ES-I3 (cell line): Measurements from ENCODE around the gene SDS.

ENCODE experiments used
- H3K36me3 ChIP-seq: 2 replicates; pipeline ENCODE4 v1.6.1; 2013; ENCODE audit warnings: mild to moderate bottlenecking, low read length, control low read depth, moderate library complexity; ENCODE audit not compliant: insufficient read depth
- H3K4me1 ChIP-seq: 2 replicates; pipeline ENCODE4 v1.6.1; 2013; ENCODE audit warnings: mild to moderate bottlenecking, control low read depth, low read length; ENCODE audit not compliant: insufficient read depth
- H3K9ac ChIP-seq: 2 replicates; pipeline ENCODE4 v1.6.1; 2013; ENCODE audit warnings: low read depth, mild to moderate bottlenecking, low read length, moderate library complexity
- H3K9me3 ChIP-seq: 2 replicates; pipeline ENCODE4 v1.6.1; 2013; ENCODE audit warnings: mild to moderate bottlenecking, low read length, moderate library complexity; ENCODE audit not compliant: control insufficient read depth, insufficient read depth

The SDS gene

GRCh38 chr12:113398346-113399290, 5.1 kb downstream of the SDS start:
- Histone ChIP-seq H3K9ac (no peak overlapping the region), H3K36me3 (no peaks in the 10 kb centered on the region), H3K4me1 (no peaks in the 10 kb centered on the region; the same call in 1 of the 2 replicates), H3K9me3 (no peaks in the 10 kb centered on the region)

DNA sequence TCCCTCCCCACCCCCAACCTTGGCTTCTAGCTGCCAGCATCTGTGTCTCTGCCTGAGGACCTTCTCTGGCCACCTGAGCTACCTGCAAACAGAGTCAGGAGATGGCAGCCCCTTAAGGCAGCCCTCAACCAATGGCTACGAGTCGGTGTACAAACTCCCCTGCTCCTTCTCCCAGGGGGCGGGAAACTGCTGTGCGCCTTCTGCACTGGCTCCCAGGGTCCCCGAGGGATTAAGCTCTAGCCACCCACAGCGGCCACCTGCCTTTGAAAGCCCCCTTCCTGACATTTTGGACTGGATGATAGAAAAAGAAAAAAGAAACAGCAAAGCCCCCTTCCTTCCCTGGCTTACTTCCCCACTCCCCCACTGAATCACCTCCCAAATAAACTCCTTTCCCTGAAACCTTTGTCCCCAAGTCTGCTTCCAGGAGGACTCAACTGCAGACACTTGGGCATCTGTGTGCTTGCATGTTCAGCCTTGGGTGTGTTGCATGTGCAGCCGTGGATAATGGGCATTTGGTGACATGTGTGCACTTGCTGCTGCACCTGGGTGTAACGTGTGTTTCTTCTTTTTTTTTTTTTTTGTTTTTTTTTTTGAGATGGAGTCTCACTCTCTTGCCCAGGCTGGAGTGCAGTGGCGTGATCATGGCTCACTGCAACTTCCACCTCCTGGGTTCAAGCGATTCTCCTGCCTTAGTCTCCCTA, 6.0 kb downstream of the SDS start:
- Histone ChIP-seq H3K4me1 (no peaks in the 10 kb centered on the region; the same call in 1 of the 2 replicates), H3K9me3 (no peaks in the 10 kb centered on the region), H3K36me3 (no peaks in the 10 kb centered on the region), H3K9ac (no peak overlapping the region)

GRCh38 chr12:113396828-113397496, 6.7 kb downstream of the SDS start:
- Histone ChIP-seq H3K9me3 (no peaks in the 10 kb centered on the region), H3K4me1 (no peaks in the 10 kb centered on the region; the same call in 1 of the 2 replicates), H3K9ac (no peak overlapping the region), H3K36me3 (no peaks in the 10 kb centered on the region)

- H3K36me3 ChIP-seq = no peaks in the 10 kb centered on the region
- no peaks in the 10 kb centered on the region; the same call in 1 of the 2 replicates for H3K4me1 ChIP-seq
- no peaks in the 10 kb centered on the region for H3K9me3 ChIP-seq
- no peak overlapping the region for H3K9ac ChIP-seq
Observed at GRCh38 chr12:113396200-113396599, 7.5 kb downstream of the SDS start.

DNA sequence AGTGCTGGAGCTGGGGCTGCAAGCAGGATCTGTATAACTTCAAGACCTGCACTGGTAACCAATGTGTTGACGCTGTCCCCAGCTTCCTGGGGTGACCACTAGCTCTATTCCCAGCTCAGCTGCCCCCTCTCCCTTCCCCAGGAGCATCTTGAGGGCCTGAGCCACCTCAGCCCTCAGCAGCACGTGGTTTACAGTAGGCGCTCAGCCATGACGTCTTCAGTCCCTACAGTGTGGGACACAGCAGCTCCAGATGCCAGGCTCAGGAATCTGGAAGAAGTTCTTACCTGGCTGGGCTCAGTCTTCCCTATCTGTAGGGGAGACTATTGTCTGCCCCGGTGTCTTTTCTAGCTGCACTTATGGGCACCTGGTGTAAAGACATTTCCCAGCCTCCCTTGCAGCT, 8.6 kb downstream of the SDS start:
- no peaks in the 10 kb centered on the region; the same call in 1 of the 2 replicates for H3K4me1 ChIP-seq
- H3K9ac ChIP-seq = no peak overlapping the region
- no peaks in the 10 kb centered on the region for H3K36me3 ChIP-seq
- no peaks in the 10 kb centered on the region for H3K9me3 ChIP-seq

GRCh38 chr12:113393749-113394148, 9.9 kb downstream of the SDS start:
- H3K4me1 ChIP-seq = no peaks in the 10 kb centered on the region; the same call in 1 of the 2 replicates
- no peak overlapping the region for H3K9ac ChIP-seq
- no peaks in the 10 kb centered on the region for H3K36me3 ChIP-seq
- no peaks in the 10 kb centered on the region for H3K9me3 ChIP-seq

DNA sequence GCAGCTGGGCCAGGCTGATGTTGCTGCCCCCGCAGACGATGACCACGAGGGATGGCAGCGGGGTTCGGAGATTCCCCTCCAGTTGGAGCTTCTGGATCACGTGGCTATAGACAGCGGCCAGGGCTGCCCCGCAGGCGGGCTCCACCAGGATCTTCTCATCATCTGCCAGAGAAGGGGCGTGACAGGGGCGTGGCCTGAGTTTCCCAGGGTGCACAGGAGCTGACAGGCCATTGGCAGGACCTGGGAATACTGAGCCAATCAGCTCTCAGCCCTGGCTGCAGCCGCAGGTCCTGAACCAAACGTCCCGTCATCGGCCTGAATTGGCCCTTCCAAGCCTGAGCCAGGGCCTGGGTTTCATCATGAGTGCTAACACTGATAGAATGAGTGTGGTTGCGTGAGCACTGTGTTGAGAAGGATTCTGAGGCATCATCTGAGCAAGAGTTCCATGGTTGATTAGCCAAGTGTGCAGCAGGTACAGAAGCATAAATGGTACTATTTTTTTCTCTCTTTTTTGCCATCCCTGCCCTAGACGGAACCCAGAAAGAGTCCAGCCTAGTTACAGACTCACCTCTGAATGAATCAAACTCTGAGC, 10.6 kb downstream of the SDS start:
- H3K9ac ChIP-seq = no peak overlapping the region
- H3K36me3 ChIP-seq = no peaks in the 10 kb centered on the region
- no peaks in the 10 kb centered on the region for H3K9me3 ChIP-seq
- H3K4me1 ChIP-seq = no peaks in the 10 kb centered on the region; the same call in 1 of the 2 replicates

DNA sequence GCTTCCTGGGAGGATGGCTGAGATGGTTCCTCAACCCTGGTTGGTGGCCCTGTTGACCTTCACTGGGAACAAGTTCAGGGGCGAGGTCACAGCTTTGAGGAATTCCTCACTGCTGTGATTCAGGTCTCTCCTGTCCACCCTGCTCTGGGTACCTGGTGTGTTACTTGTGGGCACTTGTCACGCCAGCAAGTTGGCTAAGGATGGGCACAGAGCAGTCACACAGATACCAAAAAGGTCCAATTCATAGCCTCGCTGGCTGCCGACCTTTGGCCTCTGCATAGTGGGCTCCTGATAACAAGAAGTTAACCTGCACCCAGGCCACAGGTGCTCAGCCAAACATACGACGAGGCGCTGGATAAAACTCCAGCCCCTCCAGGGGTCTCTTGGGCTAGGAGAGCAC, 11.2 kb downstream of the SDS start:
- Histone ChIP-seq H3K9ac (no peak overlapping the region), H3K4me1 (no peaks in the 10 kb centered on the region; the same call in 1 of the 2 replicates), H3K9me3 (no peaks in the 10 kb centered on the region), H3K36me3 (no peaks in the 10 kb centered on the region)

DNA sequence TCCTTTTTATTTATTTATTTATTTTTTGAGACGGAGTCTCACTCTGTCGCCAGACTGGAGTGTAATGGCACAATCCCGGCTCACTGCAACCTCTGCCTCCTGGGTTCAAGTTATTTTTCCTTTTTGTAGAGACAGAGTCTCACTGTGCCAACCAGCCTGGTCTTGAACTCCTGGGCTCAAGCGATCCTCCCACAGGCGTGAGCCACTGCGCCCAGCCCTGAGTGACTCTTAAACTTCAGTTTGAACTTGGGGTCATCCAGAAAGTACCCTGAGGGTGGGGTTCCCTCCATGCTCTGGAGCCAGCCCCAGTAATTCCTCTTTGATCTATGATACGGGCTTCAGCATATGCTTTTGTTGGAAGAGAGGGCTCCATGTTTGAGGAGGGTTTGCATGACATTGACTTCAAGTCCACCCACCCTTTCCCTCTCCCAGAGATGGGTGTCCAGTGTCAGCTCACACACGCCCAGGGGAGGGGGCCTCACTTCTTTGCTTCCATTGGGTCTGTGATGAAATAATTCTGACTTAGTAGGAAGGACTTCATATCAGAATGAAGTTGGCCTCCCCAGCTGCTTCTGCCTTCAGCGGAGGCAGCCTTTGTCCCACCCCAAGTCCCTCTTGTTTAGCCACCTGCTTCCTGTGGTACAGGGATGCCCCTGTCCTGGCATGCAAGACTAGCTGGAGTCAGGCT, 11.9 kb downstream of the SDS start:
- no peaks in the 10 kb centered on the region for H3K4me1 ChIP-seq
- no peak overlapping the region for H3K9ac ChIP-seq
- H3K36me3 ChIP-seq = no peaks in the 10 kb centered on the region
- no peaks in the 10 kb centered on the region for H3K9me3 ChIP-seq

- Histone ChIP-seq H3K36me3 (no peaks in the 10 kb centered on the region), H3K4me1 (no peaks in the 10 kb centered on the region), H3K9me3 (no peaks in the 10 kb centered on the region), H3K9ac (no peak overlapping the region)
Observed at GRCh38 chr12:113391145-113391544, 12.5 kb downstream of the SDS start.

DNA sequence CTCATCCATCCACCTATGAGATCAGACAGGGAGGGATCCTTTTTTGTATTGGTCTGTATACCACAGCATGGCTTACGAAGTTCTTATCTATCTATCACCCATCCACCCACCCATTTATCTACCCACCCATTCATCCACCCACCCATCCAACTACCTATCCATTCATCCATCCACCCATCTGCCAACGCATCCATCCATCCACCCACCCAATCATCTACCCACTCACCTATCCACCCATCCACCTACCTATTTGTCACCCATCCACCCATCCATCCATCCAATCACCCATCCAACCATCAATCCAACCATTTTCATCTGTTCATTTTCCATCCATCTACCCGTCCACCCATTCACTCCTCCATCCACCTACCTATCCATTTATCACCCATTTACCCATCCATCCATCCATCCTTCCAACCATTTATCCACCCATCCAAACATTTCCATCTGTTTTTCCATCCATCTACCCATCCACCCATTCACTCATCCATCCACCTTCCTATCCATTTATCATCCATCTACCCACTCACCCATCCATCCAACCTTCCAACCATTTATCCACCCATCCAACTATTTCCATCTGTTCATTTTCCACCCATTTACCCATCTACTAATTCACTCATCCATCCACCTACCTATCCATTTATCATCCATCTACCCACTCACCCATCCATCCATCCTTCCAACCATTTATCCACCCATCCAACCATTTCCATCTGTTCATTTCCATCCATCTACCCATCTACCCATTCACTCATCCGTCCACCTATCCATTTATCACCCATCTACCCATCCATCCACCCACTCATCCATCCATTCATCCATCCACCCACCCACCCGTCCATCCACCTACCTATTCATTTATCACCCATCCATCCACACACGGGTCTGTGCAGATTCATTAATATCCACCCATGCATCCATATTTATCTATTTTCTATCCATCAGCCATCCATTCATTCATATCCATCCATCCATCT, 13.3 kb downstream of the SDS start:
- H3K36me3 ChIP-seq = no peaks in the 10 kb centered on the region
- H3K4me1 ChIP-seq = no peaks in the 10 kb centered on the region
- no peaks in the 10 kb centered on the region for H3K9me3 ChIP-seq

GRCh38 chr12:113388351-113388750, 15.3 kb downstream of the SDS start:
- no peaks in the 10 kb centered on the region for H3K9me3 ChIP-seq
- no peaks in the 10 kb centered on the region for H3K4me1 ChIP-seq
- H3K9ac ChIP-seq = no peak overlapping the region
- no peaks in the 10 kb centered on the region for H3K36me3 ChIP-seq

More for the DNA sequence above, 13.3 kb downstream of the SDS start:
- H3K9ac ChIP-seq = no peak overlapping the region

DNA sequence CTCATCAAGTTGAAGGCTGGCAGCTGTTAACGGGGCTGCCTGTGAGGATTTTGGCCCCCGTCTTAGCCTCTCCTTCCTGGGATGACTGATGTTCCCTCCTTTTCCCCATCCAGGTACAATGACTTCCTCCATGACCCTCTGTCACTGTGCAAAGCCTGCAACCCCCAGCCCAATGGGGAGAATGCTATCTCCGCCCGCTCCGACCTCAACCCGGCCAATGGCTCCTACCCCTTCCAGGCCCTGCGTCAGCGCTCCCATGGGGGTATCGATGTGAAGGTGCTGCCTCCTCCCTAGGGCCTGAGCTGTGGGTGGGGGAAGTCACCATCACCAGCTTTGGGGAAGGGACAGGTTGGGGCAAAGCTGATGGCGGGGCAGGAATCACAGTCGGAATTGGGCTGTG, 16.1 kb downstream of the SDS start:
- H3K9me3 ChIP-seq = no peaks in the 10 kb centered on the region
- no peaks in the 10 kb centered on the region for H3K36me3 ChIP-seq
- no peak overlapping the region for H3K9ac ChIP-seq
- H3K4me1 ChIP-seq = no peaks in the 10 kb centered on the region
